ENCODE data around the gene INHA. TPM values are rescaled to one million over a fixed set of nuclear protein-coding genes. Genes with fewer than 3 reads are reported as not detected.

The INHA gene
- total RNA-seq, 1 experiment from 2014 or later: 0.31 TPM

- Histone ChIP-seq H3K79me1 (ENCODE audit: insufficient read depth, low read depth, low read length, poor library complexity, severe bottlenecking) (no peaks in the 10 kb centered on the region), H4K5ac (ENCODE audit: insufficient read length, low read depth, low read length) (no peak overlapping the region), H2BK120ac (ENCODE audit: low read depth, low read length, poor library complexity, severe bottlenecking) (no peak overlapping the region), H3K79me2 (ENCODE audit: insufficient read depth, low read length) (no peaks in the 10 kb centered on the region), H4K20me1 (ENCODE audit: control insufficient read depth, insufficient read depth, insufficient read length) (no peaks in the 10 kb centered on the region), H3K18ac (ENCODE audit: insufficient read length, low read depth, low read length) (no peak overlapping the region), H4K8ac (replicated peaks; ENCODE audit: insufficient read length, low read depth, low read length) (no peak overlapping the region), H3K23me2 (ENCODE audit: insufficient read length, low read depth, low read length, poor library complexity, severe bottlenecking) (no peaks in the 10 kb centered on the region), H3K27ac (ENCODE audit: insufficient read length, low read depth, low read length) (no peak overlapping the region), H3K4me1 (ENCODE audit: insufficient read depth, low read length) (peaks cover 17% of the 10 kb centered on the region; the same call in 1 of the 2 replicates), H3K23ac (ENCODE audit: insufficient read length, low read depth, low read length) (no peak overlapping the region), H3K4me2 (ENCODE audit: insufficient read depth, insufficient read length, low read length) (no peak overlapping the region), H3K9ac (ENCODE audit: extremely low read depth, insufficient read length, low read length) (no peak overlapping the region), H2BK15ac (ENCODE audit: low read depth, low read length) (no peak overlapping the region), H3T11ph (ENCODE audit: low read length) (no peak overlapping the region), H2AK5ac (ENCODE audit: insufficient read length, low read length) (no peak overlapping the region), H3K56ac (ENCODE audit: insufficient read length, low read depth, low read length) (no peak overlapping the region), H3K27me3 (ENCODE audit: insufficient read depth, low read length) (no peaks in the 10 kb centered on the region), H3K9me3 (ENCODE audit: control insufficient read depth, low read depth, low read length) (no peaks in the 10 kb centered on the region), H3K4ac (ENCODE audit: low read depth, low read length) (no peak overlapping the region), H3K14ac (ENCODE audit: insufficient read depth, low read length) (no peak overlapping the region), H2BK12ac (ENCODE audit: insufficient read length, low read depth, low read length) (no peak overlapping the region), H4K91ac (ENCODE audit: insufficient read length, low read depth, low read length) (no peak overlapping the region), H2AFZ (ENCODE audit: low read length) (no peak overlapping the region), H2BK20ac (ENCODE audit: low read depth, low read length, poor library complexity, severe bottlenecking) (no peak overlapping the region), H2BK5ac (ENCODE audit: insufficient read length, low read length) (no peak overlapping the region)
- no peak for TF ChIP-seq CTCF (conservative IDR thresholded peaks at IDR 0.05)
- Mint-ChIP-seq H3K27me3 (ENCODE audit: low read depth) (peaks cover 8% of the 10 kb centered on the region), H3K27ac (no peak overlapping the region), H3K4me3 (no peak overlapping the region), H3K36me3 (ENCODE audit: insufficient read depth in 1 of 3, low read depth in 3 of 3) (peaks cover 27 to 59% (median 53%) of the 10 kb centered on the region in 3 experiments), H3K4me1 (peaks cover 39 to 40% of the 10 kb centered on the region in 2 experiments), H3K9me3 (no peaks in the 10 kb centered on the region; a peak in 1 of 5 replicates)
- WGBS (ENCODE audit: extremely low coverage, insufficient read length, low lambda C conversion rate): no CpG with 5 or more reads among the region's 20 CpGs
- DNase-seq: no peak
Observed at GRCh38 chr2:219559156-219559915, 12.8 kb upstream of the INHA start.
